Mesendoderm (in vitro differentiated cells): ENCODE data around the gene SCO2.

Source experiments
- DNase-seq: peaks from one replicate; pipeline ENCODE4 v3.0.0; 2013
- H2AK5ac ChIP-seq: 2 replicates; pipeline ENCODE4 v1.6.1; 2013; ENCODE audit warnings: low read length, inconsistent platforms
- H2BK120ac ChIP-seq: 2 replicates; pipeline ENCODE4 v1.6.1; 2013; ENCODE audit warnings: low read depth, mild to moderate bottlenecking, low read length, moderate library complexity, mixed read lengths
- H2BK15ac ChIP-seq: replicated peaks from 2 replicates; pipeline ENCODE4 v1.6.1; 2013; ENCODE audit warnings: low read depth, mild to moderate bottlenecking, moderate library complexity
- H2BK5ac ChIP-seq: 2 replicates; pipeline ENCODE4 v1.6.1; 2013; ENCODE audit warnings: low read length, inconsistent platforms
- H3K18ac ChIP-seq: 2 replicates; pipeline ENCODE4 v1.6.1; 2013; ENCODE audit warnings: mild to moderate bottlenecking, low read length, mixed read lengths
- H3K23ac ChIP-seq: one replicate; pipeline ENCODE4 v1.6.1; 2013; ENCODE audit warnings: low read length
- H3K27ac ChIP-seq: 2 replicates; pipeline ENCODE4 v1.5.1; 2013; ENCODE audit warnings: low read depth, mild to moderate bottlenecking, inconsistent platforms, low read length, moderate library complexity
- H3K27me3 ChIP-seq: 2 replicates; pipeline ENCODE4 v1.6.1; 2013; ENCODE audit warnings: low read length, control low read depth, mild to moderate bottlenecking, inconsistent platforms; ENCODE audit not compliant: insufficient read depth, poor library complexity
- H3K36me3 ChIP-seq: 2 replicates; pipeline ENCODE4 v1.6.1; 2013; ENCODE audit warnings: low read length, inconsistent platforms; ENCODE audit not compliant: control insufficient read depth, insufficient read depth
- H3K4ac ChIP-seq: one replicate; pipeline ENCODE4 v1.6.1; 2013; ENCODE audit warnings: low read depth, mild to moderate bottlenecking, low read length, moderate library complexity
- H3K4me1 ChIP-seq: 2 replicates; pipeline ENCODE4 v1.6.1; 2013; ENCODE audit warnings: low read depth, low read length, inconsistent platforms; ENCODE audit not compliant: control insufficient read depth
- H3K4me2 ChIP-seq: 2 replicates; pipeline ENCODE4 v1.6.1; 2013; ENCODE audit warnings: low read length
- H3K4me3 ChIP-seq: 2 replicates; pipeline ENCODE4 v1.5.1; 2013; ENCODE audit warnings: mild to moderate bottlenecking, low read length
- H3K56ac ChIP-seq: one replicate; pipeline ENCODE4 v1.6.1; 2013; ENCODE audit warnings: low read length
- H3K79me1 ChIP-seq: 2 replicates; pipeline ENCODE4 v1.6.1; 2013; ENCODE audit warnings: low read length, inconsistent platforms
- H3K79me2 ChIP-seq: 2 replicates; pipeline ENCODE4 v1.6.1; 2013; ENCODE audit warnings: mild to moderate bottlenecking, low read length; ENCODE audit not compliant: control insufficient read depth, insufficient read depth
- H3K9ac ChIP-seq: 2 replicates; pipeline ENCODE4 v1.6.1; 2013; ENCODE audit warnings: low read length, inconsistent platforms
- H4K5ac ChIP-seq: one replicate; pipeline ENCODE4 v1.6.1; 2013; ENCODE audit warnings: low read length
- H4K8ac ChIP-seq: one replicate; pipeline ENCODE4 v1.6.1; 2013; ENCODE audit warnings: low read depth, mild to moderate bottlenecking, control low read depth, low read length, moderate library complexity
- WGBS: extraction: QIAGEN DNeasy Blood & Tissue Kit; methylation state at CpG from one replicate; pipeline ENCODE4 v1.1.7; 2013; ENCODE audit warnings: low lambda C conversion rate, missing lambda C conversion rate; ENCODE audit not compliant: insufficient coverage; ENCODE audit errors: extremely low coverage; 5-methylcytosine and 5-hydroxymethylcytosine counted together

SCO2 gene

DNA sequence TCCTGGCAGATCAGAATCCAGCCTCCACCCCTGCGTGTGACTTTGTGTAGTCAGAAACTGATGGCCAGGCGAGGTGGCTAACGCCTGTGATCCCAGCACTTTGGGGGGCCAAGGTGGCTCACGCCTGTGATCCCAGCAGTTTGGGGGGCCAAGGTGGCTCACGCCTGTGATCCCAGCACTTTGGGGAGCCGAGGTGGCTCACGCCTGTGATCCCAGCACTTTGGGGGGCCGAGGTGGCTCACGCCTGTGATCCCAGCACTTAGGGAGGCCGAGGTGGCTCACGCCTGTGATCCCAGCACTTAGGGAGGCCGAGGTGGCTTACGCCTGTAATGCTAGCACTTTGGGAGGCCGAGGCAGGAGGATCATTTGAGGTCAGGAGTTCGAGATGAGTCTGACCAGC, 12.2 kb downstream of the SCO2 start:
- Histone ChIP-seq H4K5ac (no peak overlapping the region), H3K79me2 (peaks cover 39% of the 10 kb centered on the region), H2BK15ac (no peak overlapping the region), H2AK5ac (no peak overlapping the region), H3K18ac (no peak overlapping the region), H3K9ac (no peak overlapping the region), H3K4ac (no peak overlapping the region), H3K4me2 (no peak overlapping the region), H4K8ac (no peak overlapping the region), H3K23ac (no peak overlapping the region), H3K27ac (no peak overlapping the region), H2BK5ac (no peak overlapping the region), H3K4me1 (no peaks in the 10 kb centered on the region), H3K79me1 (peaks cover 21% of the 10 kb centered on the region), H3K56ac (no peak overlapping the region), H3K27me3 (no peaks in the 10 kb centered on the region), H2BK120ac (no peak overlapping the region), H3K36me3 (peaks cover 2% of the 10 kb centered on the region), H3K4me3 (no peak overlapping the region)
- WGBS: no CpG with 5 or more reads among the region's 15 CpGs
- no peak for DNase-seq

DNA sequence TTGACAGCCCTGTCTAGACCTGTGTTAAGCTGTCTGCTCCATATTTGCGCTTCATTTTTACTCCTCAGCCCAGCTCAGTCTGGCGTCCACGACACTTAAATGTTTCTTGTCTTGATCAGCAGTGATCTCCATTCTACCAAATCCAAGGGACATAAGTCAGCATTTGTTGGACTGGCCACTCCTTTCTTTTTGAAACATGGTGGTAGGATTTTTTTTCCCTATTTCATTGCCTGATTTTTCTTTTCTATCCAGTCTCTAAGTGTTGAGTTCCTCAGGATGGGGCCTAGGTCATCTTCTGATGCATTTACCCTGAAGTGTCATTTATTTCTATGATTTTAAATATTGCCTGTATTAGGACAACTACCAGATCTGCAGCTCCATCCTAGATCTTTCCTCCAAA, 16.5 kb downstream of the SCO2 start:
- Histone ChIP-seq H2BK120ac (no peak overlapping the region), H3K18ac (no peak overlapping the region), H3K27ac (no peak overlapping the region), H3K79me1 (peaks cover 14% of the 10 kb centered on the region), H3K9ac (peak overlapping the region; percentile 97), H3K27me3 (no peaks in the 10 kb centered on the region), H3K4me1 (no peaks in the 10 kb centered on the region), H4K8ac (no peak overlapping the region), H4K5ac (no peak overlapping the region), H3K79me2 (peaks cover 27% of the 10 kb centered on the region), H3K4me2 (peak overlapping the region; percentile 45), H3K36me3 (peaks cover 2% of the 10 kb centered on the region), H3K56ac (peak overlapping the region; percentile 100), H3K23ac (no peak overlapping the region), H2AK5ac (no peak overlapping the region), H3K4ac (no peak overlapping the region), H2BK5ac (no peak overlapping the region), H3K4me3 (peak overlapping the region; percentile 98), H2BK15ac (no peak overlapping the region)
- no peak for DNase-seq
- WGBS: no CpG with 5 or more reads among the region's 3 CpGs

DNA sequence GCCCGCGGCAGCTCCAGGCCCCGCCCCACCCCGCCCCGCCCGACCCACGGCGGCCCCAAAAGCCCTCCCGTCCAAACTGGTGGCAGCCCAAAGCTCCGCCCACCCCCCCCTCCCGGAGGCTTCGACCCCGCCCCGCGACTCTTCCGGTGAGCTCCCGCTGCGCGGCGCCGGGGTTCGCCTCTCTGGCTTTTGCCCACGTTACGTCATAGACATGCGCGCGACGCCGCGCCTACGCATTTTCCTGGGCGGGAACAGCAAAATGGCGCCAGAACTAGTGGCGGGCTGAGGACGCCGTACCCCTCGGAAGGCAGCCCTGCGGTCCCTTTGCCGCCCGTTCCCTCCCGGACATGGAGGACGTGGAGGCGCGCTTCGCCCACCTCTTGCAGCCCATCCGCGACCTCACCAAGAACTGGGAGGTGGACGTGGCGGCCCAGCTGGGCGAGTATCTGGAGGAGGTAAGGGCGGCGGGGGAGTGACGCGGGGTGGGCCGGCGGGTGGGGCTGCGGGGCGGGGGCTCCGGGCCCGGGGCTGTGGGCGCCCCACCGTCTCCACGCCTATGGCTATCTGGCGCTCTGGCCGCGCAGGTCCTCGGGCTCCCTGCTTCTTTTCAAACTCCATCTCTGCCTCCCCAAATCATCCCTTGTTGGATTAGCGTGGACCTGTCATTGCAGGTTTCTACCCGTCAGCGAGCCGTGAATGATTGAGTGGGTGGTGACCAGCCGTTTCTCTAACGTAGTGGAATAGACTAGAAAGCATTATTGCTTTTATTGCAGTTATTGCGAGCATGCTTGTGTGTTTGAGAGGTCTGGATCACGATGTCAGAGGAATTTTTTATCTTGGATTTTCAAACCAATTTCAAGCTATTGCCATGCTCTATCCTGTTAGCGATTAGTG, 17.2 kb downstream of the SCO2 start, which contains the start of gene NCAPH2:
NCAPH2 (plus strand) TSS at position 234 of the 894 bp plus-strand sequence; CDS start at position 348, 114 bp downstream.
- no peaks in the 10 kb centered on the region for H3K4me1 ChIP-seq
- H3K18ac ChIP-seq: peak within 1 kb of the TSS; percentile 3
- H3K27me3 ChIP-seq: no peaks in the 10 kb centered on the region
- peaks cover 14% of the 10 kb centered on the region for H3K79me1 ChIP-seq
- peak within 1 kb of the TSS; percentile 98 for H2BK5ac ChIP-seq
- peak within 1 kb of the TSS; percentile 2 for H3K27ac ChIP-seq
- WGBS: no CpG with 5 or more reads among the region's 76 CpGs
- H3K4ac ChIP-seq: peak within 1 kb of the TSS; percentile 22
- H2BK15ac ChIP-seq: no peak within 1 kb of the TSS
- no peak within 1 kb of the TSS for H4K8ac ChIP-seq
- H2AK5ac ChIP-seq: no peak within 1 kb of the TSS
- H3K56ac ChIP-seq: peak within 1 kb of the TSS; percentile 100
- peaks cover 2% of the 10 kb centered on the region for H3K36me3 ChIP-seq
- peak within 1 kb of the TSS; percentile 98 for H3K4me3 ChIP-seq
- no peak within 1 kb of the TSS for H2BK120ac ChIP-seq
- DNase-seq: peak; percentile 98
- H4K5ac ChIP-seq: no peak within 1 kb of the TSS
- peak within 1 kb of the TSS; percentile 93 for H3K4me2 ChIP-seq
- no peak within 1 kb of the TSS for H3K23ac ChIP-seq
- peak within 1 kb of the TSS; percentile 97 for H3K9ac ChIP-seq
- H3K79me2 ChIP-seq: peaks cover 26% of the 10 kb centered on the region

DNA sequence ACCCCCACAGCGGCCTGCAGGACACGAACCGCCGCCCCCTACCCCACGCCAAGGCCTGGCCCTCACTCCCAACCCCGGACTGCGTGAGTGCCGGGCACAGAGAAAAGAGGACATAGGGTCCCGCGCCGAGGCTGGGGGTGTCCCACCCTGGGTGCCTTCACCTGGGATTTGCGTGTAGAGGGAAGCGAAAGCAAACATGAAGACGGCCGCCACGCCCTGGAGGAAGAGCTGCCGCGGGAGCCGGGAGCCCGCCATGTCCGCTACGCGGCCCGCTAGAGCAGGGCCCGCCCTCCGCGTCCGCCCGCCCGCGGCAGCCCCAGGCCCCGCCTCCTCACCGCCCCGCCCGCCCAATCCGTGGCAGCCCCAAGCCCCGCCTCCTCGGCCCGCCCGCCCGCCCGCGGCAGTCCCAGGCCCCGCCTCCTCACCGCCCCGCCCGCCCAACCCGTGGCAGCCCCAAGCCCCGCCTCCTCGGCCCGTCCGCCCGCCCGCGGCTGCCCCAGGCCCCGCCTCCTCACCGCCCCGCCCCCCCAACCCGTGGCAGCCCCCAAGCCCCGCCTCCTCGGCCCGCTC, 17.9 kb downstream of the SCO2 start, which contains the start of gene LMF2:
LMF2 (minus strand) TSS at position 282 of the 570 bp plus-strand sequence; CDS start at position 255, 27 bp downstream.
- H2BK15ac ChIP-seq: no peak within 1 kb of the TSS
- peak within 1 kb of the TSS; percentile 98 for H2BK5ac ChIP-seq
- peak within 1 kb of the TSS; percentile 93 for H3K4me2 ChIP-seq
- no peak within 1 kb of the TSS for H2AK5ac ChIP-seq
- no peak within 1 kb of the TSS for H2BK120ac ChIP-seq
- DNase-seq: no peak
- H3K27ac ChIP-seq: peak within 1 kb of the TSS; percentile 2
- H3K79me2 ChIP-seq: peaks cover 20% of the 10 kb centered on the region
- peak within 1 kb of the TSS; percentile 98 for H3K4me3 ChIP-seq
- peak within 1 kb of the TSS; percentile 97 for H3K9ac ChIP-seq
- H3K36me3 ChIP-seq: peaks cover 2% of the 10 kb centered on the region
- no peaks in the 10 kb centered on the region for H3K27me3 ChIP-seq
- peak within 1 kb of the TSS; percentile 94 for H3K23ac ChIP-seq
- no peak within 1 kb of the TSS for H4K5ac ChIP-seq
- peak within 1 kb of the TSS; percentile 100 for H3K56ac ChIP-seq
- no peak within 1 kb of the TSS for H4K8ac ChIP-seq
- peaks cover 12% of the 10 kb centered on the region for H3K79me1 ChIP-seq
- H3K4ac ChIP-seq: peak within 1 kb of the TSS; percentile 22
- no CpG with 5 or more reads among the region's 62 CpGs for WGBS
- peak within 1 kb of the TSS; percentile 3 for H3K18ac ChIP-seq
- H3K4me1 ChIP-seq: no peaks in the 10 kb centered on the region

DNA sequence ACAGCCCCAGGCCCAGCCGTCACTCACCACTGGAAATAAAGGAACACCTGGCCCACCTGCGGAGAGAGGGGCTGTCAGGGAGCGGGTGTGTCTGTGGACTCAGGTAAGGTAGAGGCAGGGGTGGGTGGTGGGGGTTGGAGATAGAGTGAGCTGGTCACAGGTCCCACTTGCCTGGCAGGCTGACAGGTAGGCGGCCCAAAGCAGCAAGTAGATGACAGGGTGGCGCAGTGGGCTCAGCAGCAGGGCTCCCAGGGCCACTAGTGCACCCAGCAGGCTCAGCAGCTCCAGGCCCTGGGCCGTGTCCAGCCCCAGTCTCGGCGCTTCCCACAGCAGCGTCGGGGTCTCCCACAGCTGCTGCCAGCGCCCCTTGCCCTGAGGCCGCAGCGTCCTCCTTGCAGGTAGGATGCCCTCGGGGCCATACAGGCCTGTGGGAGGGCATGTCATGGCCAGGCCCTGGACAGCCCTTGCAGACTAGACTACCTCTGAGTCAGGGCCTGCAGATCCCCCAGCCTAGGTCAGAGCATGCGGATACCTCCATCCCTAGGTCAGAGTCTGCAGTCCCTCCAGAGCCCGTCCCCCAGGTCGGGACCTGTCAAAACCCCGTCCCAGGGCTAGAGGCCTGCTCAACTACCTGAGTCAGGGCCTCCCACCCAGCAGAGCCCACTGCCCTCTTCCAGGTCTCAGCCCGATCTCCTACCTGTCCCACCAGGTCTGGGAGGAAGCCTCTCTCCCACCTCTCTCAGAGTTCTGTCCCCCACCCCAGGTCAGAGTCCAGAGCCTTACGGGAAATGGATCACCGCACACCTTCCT, 18.6 kb downstream of the SCO2 start:
- H4K8ac ChIP-seq: no peak overlapping the region
- no peak overlapping the region for H3K4ac ChIP-seq
- DNase-seq: no peak
- H3K23ac ChIP-seq: peak overlapping the region; percentile 94
- H2AK5ac ChIP-seq: no peak overlapping the region
- no CpG with 5 or more reads among the region's 21 CpGs for WGBS
- H2BK120ac ChIP-seq: no peak overlapping the region
- peaks cover 17% of the 10 kb centered on the region for H3K79me2 ChIP-seq
- H3K4me1 ChIP-seq: no peaks in the 10 kb centered on the region
- no peak overlapping the region for H3K18ac ChIP-seq
- H3K56ac ChIP-seq: peak overlapping the region; percentile 98
- peak overlapping the region; percentile 86 for H3K4me3 ChIP-seq
- peak overlapping the region; percentile 96 for H3K9ac ChIP-seq
- no peak overlapping the region for H2BK5ac ChIP-seq
- no peak overlapping the region for H2BK15ac ChIP-seq
- peaks cover 2% of the 10 kb centered on the region for H3K36me3 ChIP-seq
- no peak overlapping the region for H4K5ac ChIP-seq
- peak overlapping the region; percentile 93 for H3K4me2 ChIP-seq
- no peak overlapping the region for H3K27ac ChIP-seq
- H3K27me3 ChIP-seq: no peaks in the 10 kb centered on the region
- peaks cover 8% of the 10 kb centered on the region for H3K79me1 ChIP-seq
